HG02981 (cell line): ENCODE results near the gene NIPBL.
"Not testable (repeated sequence)": the region's sequence is repeated elsewhere in the genome, so short reads cannot be mapped to it uniquely, and the experiment has no call there.

Experiments
- ATAC-seq: cut with Tn5 transposase; IDR thresholded peaks from one replicate; pipeline ENCODE4 v1.9.1; 2021; ENCODE audit warnings: mild to moderate bottlenecking, moderate library complexity; ENCODE audit not compliant: unreplicated experiment

NIPBL gene

DNA sequence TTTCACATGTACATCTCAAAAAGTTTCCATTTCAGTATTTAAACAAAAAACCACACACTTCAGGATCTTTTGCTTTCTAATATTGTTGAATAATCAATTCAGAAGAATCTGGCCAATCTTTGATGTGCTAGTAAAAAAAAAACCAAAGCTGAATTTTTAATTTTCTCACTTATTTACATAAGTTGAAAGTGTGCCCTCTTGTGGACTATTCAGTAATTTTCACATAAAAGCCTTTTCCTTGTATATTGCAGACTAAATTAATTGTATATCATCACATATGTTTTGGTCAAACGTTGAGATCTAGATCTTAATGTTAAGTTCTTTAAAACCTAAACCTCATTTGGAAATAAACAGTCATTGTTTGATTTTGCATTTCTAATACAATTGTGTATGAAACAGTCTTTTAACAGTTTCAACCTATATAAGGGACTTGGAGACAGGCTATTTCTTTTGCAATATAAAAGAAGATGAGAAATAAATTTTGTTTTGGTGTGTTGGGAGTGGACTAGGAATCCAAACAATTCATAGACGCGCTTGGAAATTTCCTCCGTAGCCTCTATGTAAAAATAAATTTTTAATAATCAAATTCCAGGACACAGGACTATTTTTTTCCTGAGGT, 68.1 kb downstream of the NIPBL start:
- no peak for ATAC-seq

- ATAC-seq = no peak
Observed at GRCh38 chr5:36945687-36946086, 69.1 kb downstream of the NIPBL start.

DNA sequence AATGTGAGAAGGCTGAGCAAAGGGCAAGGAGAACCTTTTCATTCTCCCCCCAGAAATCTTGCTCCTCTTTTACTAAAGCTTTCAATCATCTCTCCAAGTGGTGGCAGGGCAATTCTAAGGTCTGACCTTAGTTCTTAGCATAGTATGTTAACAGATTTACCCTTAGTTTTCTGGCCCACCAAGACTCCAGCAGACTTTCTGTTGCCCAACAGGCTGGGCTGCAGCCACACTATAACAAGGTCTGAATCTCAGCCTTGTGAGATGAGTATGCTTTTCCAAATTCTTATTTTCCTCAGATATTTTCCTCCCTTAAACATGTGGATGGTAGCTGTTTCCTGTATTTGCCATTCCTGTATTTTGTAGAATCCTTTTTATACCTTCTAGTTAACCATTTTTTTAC, 69.5 kb downstream of the NIPBL start:
- no peak for ATAC-seq

- no peak for ATAC-seq
Observed at GRCh38 chr5:36948041-36948440, 71.5 kb downstream of the NIPBL start.

DNA sequence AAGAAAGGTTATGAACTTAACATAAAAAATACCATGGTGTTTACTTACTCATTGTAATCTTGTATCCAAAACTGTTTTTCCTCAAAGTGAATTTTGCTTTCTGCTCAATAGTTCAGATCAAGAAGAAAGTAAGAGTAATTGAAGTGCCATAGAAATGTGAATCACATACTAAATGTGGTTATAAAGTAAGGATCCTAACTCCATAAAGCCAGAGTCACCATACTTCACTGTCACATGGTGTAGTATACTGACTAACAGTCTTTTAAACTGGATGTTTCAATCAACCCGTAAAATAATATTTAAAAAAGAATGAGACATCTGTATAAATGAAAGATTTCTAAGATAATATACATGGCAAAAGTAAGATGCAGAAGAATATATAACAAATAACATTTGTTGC, 72.1 kb downstream of the NIPBL start:
- no peak for ATAC-seq

GRCh38 chr5:36949593-36949992, 73.0 kb downstream of the NIPBL start:
- no peak for ATAC-seq

GRCh38 chr5:36950586-36951457, 74.3 kb downstream of the NIPBL start:
- no peak for ATAC-seq

- no peak for ATAC-seq
Observed at GRCh38 chr5:36953043-36953442, 76.5 kb downstream of the NIPBL start.

GRCh38 chr5:36957953-36958537, 81.5 kb downstream of the NIPBL start:
- ATAC-seq = no peak

- no peak for ATAC-seq
Observed at GRCh38 chr5:36958612-36959011, 82.0 kb downstream of the NIPBL start.

- ATAC-seq = no peak
Observed at GRCh38 chr5:36965179-36965578, 88.6 kb downstream of the NIPBL start.

GRCh38 chr5:36969700-36970395, 93.3 kb downstream of the NIPBL start:
- ATAC-seq = no peak

GRCh38 chr5:36978196-36978595, 101.6 kb downstream of the NIPBL start:
- no peak for ATAC-seq

DNA sequence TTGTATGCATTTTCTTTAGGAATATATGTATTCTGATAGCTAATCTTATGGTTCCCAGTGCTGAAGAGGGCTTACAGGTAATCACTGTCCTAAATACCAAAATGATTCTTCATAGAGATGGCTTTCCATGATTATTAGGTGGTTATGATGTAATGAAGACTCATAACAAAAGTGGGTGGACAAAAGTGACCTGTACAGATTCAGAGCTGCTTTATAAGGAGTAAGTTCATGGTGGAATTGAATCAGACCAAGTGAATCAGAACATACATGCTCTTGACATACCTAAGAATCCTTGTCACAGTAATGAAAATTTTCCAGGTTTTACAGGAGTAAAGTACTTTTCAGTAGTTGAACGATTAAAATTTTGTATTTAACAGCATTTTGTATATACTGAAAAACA, 105.6 kb downstream of the NIPBL start:
- no peak for ATAC-seq

GRCh38 chr5:36985387-36985786, 108.8 kb downstream of the NIPBL start:
- no peak for ATAC-seq

GRCh38 chr5:36988396-36988795, 111.8 kb downstream of the NIPBL start:
- no peak for ATAC-seq

- ATAC-seq = no peak
Observed at GRCh38 chr5:36998578-36998977, 122.0 kb downstream of the NIPBL start.

DNA sequence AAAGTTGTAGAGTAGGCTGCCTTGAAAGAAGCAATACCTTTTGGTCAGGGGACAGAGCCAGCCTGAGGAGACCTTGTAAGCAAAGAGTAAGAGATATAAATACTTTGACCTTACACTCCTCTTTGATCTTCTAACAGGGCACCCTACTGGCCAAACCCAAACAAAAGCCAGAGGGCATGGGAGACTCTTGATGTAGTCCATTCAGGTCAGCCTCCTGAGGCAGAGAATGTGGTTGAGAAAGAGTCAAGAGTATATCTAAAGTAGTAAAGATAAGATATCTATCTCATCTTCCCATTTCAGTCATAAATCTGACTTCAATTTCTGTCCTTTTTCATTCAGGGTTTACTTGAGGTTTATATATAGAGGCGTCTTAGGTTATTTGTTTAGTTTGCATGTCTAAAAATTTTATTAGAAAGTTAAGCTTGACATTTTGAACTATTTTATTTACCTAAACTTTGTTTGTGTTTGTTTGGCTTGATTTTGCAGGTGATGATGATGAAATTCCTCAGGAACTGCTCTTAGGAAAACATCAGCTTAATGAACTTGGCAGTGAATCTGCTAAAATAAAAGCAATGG, 125.7 kb downstream of the NIPBL start:
- ATAC-seq = no peak

GRCh38 chr5:37005252-37005651, 128.7 kb downstream of the NIPBL start:
- ATAC-seq = no peak

GRCh38 chr5:37005946-37006540, 129.5 kb downstream of the NIPBL start:
- no peak for ATAC-seq

- ATAC-seq = not testable (repeated sequence)
Observed at GRCh38 chr5:37013181-37013580, 136.6 kb downstream of the NIPBL start.
